Ureter (tissue), 1 donor: ENCODE measurements around the gene HOXB3. TPM values are rescaled to one million over a fixed set of nuclear protein-coding genes. Genes with fewer than 3 reads are reported as not detected.

Source experiments
- DNase-seq: peaks from one replicate; pipeline ENCODE4 v3.0.0-alpha.2; 2020; ENCODE audit warnings: low spot score
- total RNA-seq: library from RNA; stranded (reverse); gene quantifications from one replicate; pipeline ENCODE4 v1.2.4, GENCODE V29; 2023
- donor health status: DM: yes; HTN: yes; CAD: no.

The HOXB3 gene
- total RNA-seq, 1 donor from 2014 or later: 179 TPM

- DNase-seq: no peak
Measured at GRCh38 chr17:48625495-48626244, 35.6 kb upstream of the HOXB3 start.

- no peak for DNase-seq
Measured at GRCh38 chr17:48624544-48625494, 34.8 kb upstream of the HOXB3 start.

GRCh38 chr17:48624118-48624517 is 34.1 kb upstream of the HOXB3 start:
- DNase-seq: no peak

- DNase-seq: no peak
Measured at GRCh38 chr17:48623583-48623982, 33.5 kb upstream of the HOXB3 start.

GRCh38 chr17:48622857-48623256 is 32.8 kb upstream of the HOXB3 start:
- DNase-seq: no peak

GRCh38 chr17:48621410-48622392 is 31.7 kb upstream of the HOXB3 start:
- no peak for DNase-seq

- no peak for DNase-seq
Measured at GRCh38 chr17:48620461-48621139, 30.6 kb upstream of the HOXB3 start.

- DNase-seq: no peak
Measured at GRCh38 chr17:48619826-48620449, 29.9 kb upstream of the HOXB3 start.

- peak; percentile 93 for DNase-seq
Measured at GRCh38 chr17:48618256-48618896, 28.3 kb upstream of the HOXB3 start.

- DNase-seq: no peak
Measured at GRCh38 chr17:48617471-48618255, 27.6 kb upstream of the HOXB3 start.

GRCh38 chr17:48616717-48617470 is 26.9 kb upstream of the HOXB3 start:
- no peak for DNase-seq

GRCh38 chr17:48615963-48616716 is 26.1 kb upstream of the HOXB3 start:
- no peak for DNase-seq

- DNase-seq: no peak
Measured at GRCh38 chr17:48615047-48615962, 25.3 kb upstream of the HOXB3 start, which contains the start of gene HOXB8. Gene HOXB8 (minus strand): TSS chr17:48615292. CDS start chr17:48614704, 588 bp downstream.

- DNase-seq: no peak
Measured at GRCh38 chr17:48613862-48614694, 24.0 kb upstream of the HOXB3 start.

GRCh38 chr17:48612854-48613691 is 23.0 kb upstream of the HOXB3 start:
- no peak for DNase-seq
